ENCODE data around the gene HYCC1.
"Not testable (repeated sequence)": the region's sequence is repeated elsewhere in the genome, so short reads cannot be mapped to it uniquely, and the experiment has no call there.

Gene HYCC1

DNA sequence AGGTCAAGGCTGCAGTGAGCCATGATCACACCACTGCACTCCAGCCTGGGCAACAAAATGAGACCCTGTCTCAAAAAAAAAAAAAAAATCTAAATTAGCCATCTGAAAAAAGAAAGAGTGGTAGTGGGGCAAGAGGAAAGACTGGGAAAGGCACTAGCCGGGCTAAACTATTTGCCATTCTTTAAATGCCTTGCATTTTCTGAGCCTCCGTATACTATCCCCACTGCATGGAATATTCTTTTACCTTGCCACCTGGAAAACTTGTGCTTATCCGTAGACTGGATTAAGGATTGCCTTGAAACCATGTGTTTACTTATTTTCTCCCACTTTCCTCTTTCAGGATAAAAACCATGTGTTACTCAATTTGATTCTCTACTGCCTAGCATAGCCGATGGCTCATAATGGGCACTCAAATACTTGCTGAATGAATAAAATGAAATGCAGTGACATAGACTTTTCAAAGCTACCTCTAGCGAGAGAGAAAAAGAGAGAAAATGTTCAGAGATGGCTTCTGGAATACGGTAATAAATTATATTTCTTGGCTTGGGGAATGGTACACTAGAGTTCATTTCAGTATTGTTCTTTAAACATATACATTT is 30.6 kb downstream of the HYCC1 start:
- no peak for FAIRE-seq

- no peak for FAIRE-seq
Observed at GRCh38 chr7:22980422-22980821, 33.5 kb downstream of the HYCC1 start.

- FAIRE-seq: no peak
Observed at GRCh38 chr7:22979861-22980260, 34.1 kb downstream of the HYCC1 start.

- FAIRE-seq: no peak
Observed at GRCh38 chr7:22979251-22979650, 34.7 kb downstream of the HYCC1 start.

- FAIRE-seq: not testable (repeated sequence)
Observed at GRCh38 chr7:22974636-22975035, 39.3 kb downstream of the HYCC1 start.

- no peak for FAIRE-seq
Observed at GRCh38 chr7:22972207-22972606, 41.7 kb downstream of the HYCC1 start.

DNA sequence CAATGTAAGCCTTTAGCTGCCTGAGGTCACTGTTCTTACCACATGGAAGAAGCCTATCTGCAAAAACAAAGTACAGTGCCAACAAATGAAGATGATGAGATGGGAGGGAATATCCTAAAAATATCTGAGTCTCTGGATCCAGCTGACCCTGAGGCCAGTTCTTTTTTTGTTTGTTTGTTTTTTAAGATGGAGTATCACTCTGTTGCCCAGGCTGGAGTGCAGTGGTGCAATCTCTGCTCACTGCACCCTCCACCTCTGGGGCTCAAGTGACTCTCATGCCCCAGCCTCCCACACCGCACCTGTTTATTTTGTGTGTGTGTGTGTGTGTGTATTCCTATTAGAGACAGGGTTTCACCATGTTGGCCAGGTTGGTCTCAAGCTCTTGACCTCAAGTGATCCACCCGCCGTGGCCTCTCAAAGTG is 44.9 kb downstream of the HYCC1 start:
- no peak for FAIRE-seq
